Effector memory CD8-positive, alpha-beta T cell (primary cell): ENCODE data around the gene EVA1C.

Source experiments
- ATAC-seq: fragments of 150-1000 bp; cut with Tn5 transposase; replicated peaks from 2 replicates; pipeline ENCODE4 v1.10.0; 2021; ENCODE audit warnings: mild to moderate bottlenecking, moderate library complexity
- DNase-seq, 3 experiments: peaks; one replicate each; pipeline ENCODE4 v3.0.0; 2021
- H3K27ac Mint-ChIP-seq, 2 donors: one replicate each; pipeline ENCODE4 v1.8.0; 2022; ENCODE audit warnings: mild to moderate bottlenecking in 2 of 2, mixed read lengths in 2 of 2, moderate library complexity in 2 of 2
- H3K27me3 Mint-ChIP-seq, 2 donors: one replicate each; pipeline ENCODE4 v1.8.0; 2022; ENCODE audit warnings: mixed read lengths in 2 of 2
- H3K36me3 Mint-ChIP-seq: one replicate; pipeline ENCODE4 v1.8.0; 2022; ENCODE audit warnings: mild to moderate bottlenecking, moderate library complexity, mixed read lengths; ENCODE audit not compliant: insufficient read depth
- H3K4me1 Mint-ChIP-seq, 2 donors: one replicate each; pipeline ENCODE4 v1.8.0; 2022; ENCODE audit warnings: low read depth in 2 of 2, mixed read lengths in 2 of 2
- H3K4me3 Mint-ChIP-seq, 2 donors: one replicate each; pipeline ENCODE4 v1.8.0; 2022; ENCODE audit warnings: mild to moderate bottlenecking in 2 of 2, mixed read lengths in 2 of 2, moderate library complexity in 2 of 2
- H3K9me3 Mint-ChIP-seq, 2 donors: one replicate each; pipeline ENCODE4 v1.8.0; 2022; ENCODE audit warnings: mixed read lengths in 2 of 2

Gene EVA1C

DNA sequence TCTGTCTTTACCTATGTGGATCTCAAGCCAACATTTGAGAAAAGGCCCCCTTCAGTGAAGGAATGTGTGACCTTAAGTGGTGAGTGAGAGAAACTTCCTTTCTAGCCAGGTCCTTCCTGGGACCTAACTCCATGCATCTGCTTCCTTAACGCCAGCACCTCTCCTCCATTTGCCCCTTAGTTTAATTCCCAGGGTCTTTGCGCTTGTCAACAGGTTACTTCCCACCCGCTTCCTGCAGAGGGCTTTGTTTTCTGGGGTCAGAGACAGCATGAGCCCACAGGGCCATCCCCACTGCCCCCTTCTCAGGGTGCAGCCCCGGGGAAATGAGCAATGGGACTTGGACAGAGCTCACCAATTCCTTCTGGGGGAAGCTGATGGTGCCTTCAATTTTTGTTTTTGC is 54.8 kb downstream of the EVA1C start:
- Mint-ChIP-seq H3K27ac (no peak overlapping the region), H3K4me3 (no peak overlapping the region), H3K27me3 (no peaks in the 10 kb centered on the region), H3K4me1 (peaks cover 0 to 2% of the 10 kb centered on the region in 2 donors), H3K36me3 (peaks cover 10% of the 10 kb centered on the region), H3K9me3 (no peaks in the 10 kb centered on the region)
- no peak for ATAC-seq
- DNase-seq = no peak

DNA sequence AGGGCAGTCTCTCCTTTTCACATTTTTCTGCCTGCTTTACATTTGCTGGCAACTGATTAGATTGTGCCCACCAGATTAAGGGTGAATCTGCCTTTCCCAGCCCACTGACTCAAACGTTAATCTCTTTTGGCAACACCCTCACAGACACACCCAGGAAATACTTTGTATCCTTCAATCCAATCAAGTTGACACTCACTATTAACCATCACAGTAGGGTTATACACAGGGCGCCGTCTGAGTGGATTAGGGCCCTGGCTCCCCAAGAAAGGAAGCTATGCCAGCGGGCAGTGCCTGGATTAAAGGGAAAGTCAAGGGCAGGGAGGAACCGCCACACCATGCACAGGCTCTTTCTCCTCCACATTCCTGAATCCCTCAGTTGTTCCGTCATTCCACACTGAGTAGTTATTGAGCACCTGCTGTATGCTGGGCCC is 56.2 kb downstream of the EVA1C start:
- no peak for DNase-seq
- ATAC-seq = no peak
- Mint-ChIP-seq H3K27me3 (no peaks in the 10 kb centered on the region), H3K4me1 (peaks cover 0 to 6% of the 10 kb centered on the region in 2 donors), H3K36me3 (peaks cover 14% of the 10 kb centered on the region), H3K9me3 (no peaks in the 10 kb centered on the region), H3K4me3 (no peak overlapping the region), H3K27ac (peak overlapping the region; percentile 10 to 47)

DNA sequence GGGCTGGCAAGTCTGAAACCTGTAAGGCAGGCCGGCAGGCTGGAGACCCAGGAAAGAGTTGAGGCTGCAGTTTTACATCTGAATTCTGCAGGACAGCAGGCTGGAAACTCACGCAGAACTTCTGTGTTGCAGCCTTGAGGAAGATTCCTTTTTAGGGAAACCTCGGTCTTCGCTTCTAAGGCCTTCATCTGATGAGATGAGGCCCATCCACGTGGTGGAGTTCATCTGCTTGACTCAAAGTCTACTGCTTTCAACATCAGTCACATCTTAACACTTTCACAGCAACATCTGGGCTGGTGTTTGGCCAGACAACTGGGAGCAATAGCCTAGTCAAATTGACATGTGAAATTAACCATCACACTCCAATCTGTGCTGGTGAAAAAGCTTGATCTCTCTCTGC is 57.1 kb downstream of the EVA1C start:
- Mint-ChIP-seq H3K36me3 (peaks cover 14% of the 10 kb centered on the region), H3K27ac (peak overlapping the region in 1 of 2 donors; percentile 10), H3K4me3 (no peak overlapping the region)

DNA sequence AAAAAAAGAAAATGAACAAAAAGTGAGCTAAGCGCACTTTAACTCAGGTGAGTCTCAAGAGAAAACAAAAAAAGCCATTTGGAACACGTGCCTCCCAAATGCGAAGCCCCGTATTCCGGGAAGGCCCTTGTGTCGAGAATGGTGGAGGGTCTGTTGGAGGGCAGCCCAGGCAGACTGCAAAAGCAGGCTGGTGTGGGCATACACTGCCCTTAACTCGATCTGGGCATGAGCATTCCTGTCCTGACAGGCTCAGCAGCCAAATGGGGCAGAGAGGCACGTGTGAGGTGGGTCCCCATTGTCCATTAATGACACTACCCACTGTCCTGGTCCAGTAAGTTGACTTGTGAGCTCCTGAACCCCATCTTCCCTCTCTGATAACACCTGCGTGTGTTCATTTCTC is 57.7 kb downstream of the EVA1C start:
- Mint-ChIP-seq H3K36me3 (peaks cover 14% of the 10 kb centered on the region), H3K4me3 (no peak overlapping the region), H3K9me3 (no peaks in the 10 kb centered on the region), H3K27ac (peak overlapping the region in 1 of 2 donors; percentile 35), H3K4me1 (peaks cover 0 to 7% of the 10 kb centered on the region in 2 donors), H3K27me3 (no peaks in the 10 kb centered on the region)
- ATAC-seq (no peak), DNase-seq (no peak)

More for the DNA sequence above, 57.1 kb downstream of the EVA1C start:
- ATAC-seq (no peak), DNase-seq (no peak)
- Mint-ChIP-seq H3K9me3 (no peaks in the 10 kb centered on the region), H3K27me3 (no peaks in the 10 kb centered on the region), H3K4me1 (peaks cover 0 to 7% of the 10 kb centered on the region in 2 donors)

DNA sequence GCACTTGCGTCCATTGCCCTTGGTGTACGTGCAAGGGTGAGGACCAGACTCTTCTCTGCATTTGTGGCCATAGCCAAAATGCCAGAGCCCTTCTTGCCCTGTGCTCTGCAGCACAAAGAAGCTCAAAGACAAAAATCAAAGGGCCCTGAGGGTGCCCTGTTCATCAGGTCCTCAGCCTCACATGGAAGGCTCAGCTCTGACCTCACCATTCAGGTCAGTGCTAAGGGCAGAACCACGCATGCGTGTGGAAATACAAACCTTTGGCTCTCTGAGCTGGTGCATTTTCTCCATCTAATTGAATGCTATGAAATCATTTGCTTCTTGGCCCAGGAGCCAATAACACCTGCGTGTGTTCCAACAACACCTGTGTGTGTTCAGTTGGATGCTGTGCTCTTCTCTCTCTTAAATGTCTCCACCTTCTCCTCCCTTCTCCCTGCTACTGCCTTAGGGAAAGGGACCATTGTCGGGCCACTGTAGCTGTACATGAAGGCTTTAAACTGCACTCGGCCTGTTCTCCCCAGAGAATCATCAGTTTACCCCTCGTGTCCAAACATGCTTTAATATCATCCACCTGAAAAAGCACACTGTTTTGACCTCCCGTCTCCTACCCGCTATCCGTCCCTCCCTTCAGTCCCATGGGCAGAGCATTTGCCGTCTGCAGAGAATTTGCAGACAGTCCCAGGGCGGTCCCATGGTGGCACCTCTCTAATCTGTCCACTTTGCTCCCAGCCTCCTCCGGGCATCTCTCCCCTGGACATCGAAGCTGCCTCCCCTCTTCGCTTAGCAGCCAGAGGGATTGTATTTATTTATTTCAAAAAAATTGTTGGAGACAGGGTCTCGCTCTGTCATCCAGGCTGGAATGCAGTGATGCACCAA is 60.6 kb downstream of the EVA1C start:
- H3K27me3 Mint-ChIP-seq = no peaks in the 10 kb centered on the region
- DNase-seq = no peak
- no peak for ATAC-seq
- no peak overlapping the region for H3K4me3 Mint-ChIP-seq
- H3K4me1 Mint-ChIP-seq = peaks cover 0 to 7% of the 10 kb centered on the region in 2 donors
- H3K27ac Mint-ChIP-seq = peak overlapping the region; percentile 10 to 68
- H3K36me3 Mint-ChIP-seq = peaks cover 10% of the 10 kb centered on the region
- no peaks in the 10 kb centered on the region for H3K9me3 Mint-ChIP-seq

DNA sequence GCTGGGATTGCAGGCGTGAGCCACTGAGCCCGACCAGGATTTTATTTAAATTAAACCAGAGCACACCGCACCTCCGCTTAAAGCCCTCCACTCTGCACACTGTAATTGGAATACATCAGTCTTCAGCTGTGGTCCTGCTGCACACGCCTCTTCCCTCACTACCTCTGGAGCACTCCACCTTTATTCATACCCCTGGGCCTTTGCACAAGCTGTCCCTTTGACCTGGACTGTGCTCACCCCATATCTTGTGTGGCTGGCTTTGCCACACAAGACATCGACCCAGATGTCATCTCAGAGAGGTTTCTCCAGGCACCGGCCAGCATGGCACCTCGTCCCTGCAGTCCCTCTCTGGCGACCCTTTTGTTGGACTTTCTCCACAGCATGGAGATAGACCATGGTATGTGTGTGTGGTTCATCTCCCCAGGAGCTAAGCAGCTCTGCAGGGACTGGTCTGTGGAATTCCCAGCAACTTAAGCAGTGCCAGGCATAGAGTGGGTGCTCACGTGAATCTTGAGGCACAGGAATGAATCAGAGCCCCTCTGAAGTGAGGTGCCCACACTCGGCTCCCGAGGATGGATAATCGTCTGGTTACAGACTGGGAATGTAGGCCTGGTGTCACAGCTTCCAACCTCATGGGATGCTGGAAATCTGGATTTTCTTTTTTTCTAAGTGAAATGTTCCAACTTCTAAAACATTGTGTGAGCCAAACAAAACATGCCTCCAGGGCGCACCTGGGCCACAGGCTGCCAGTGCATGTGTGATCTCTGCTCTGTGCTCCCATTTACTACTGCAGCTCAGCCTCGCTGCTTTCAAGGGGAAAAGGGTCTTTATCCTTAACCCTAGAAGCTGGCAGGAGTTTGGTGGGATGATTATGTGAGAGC is 61.9 kb downstream of the EVA1C start:
- DNase-seq = no peak
- ATAC-seq = no peak
- Mint-ChIP-seq H3K27me3 (no peaks in the 10 kb centered on the region), H3K9me3 (no peaks in the 10 kb centered on the region), H3K4me1 (peaks cover 6 to 8% of the 10 kb centered on the region in 2 donors), H3K36me3 (peaks cover 11% of the 10 kb centered on the region), H3K27ac (no peak overlapping the region), H3K4me3 (no peak overlapping the region)

DNA sequence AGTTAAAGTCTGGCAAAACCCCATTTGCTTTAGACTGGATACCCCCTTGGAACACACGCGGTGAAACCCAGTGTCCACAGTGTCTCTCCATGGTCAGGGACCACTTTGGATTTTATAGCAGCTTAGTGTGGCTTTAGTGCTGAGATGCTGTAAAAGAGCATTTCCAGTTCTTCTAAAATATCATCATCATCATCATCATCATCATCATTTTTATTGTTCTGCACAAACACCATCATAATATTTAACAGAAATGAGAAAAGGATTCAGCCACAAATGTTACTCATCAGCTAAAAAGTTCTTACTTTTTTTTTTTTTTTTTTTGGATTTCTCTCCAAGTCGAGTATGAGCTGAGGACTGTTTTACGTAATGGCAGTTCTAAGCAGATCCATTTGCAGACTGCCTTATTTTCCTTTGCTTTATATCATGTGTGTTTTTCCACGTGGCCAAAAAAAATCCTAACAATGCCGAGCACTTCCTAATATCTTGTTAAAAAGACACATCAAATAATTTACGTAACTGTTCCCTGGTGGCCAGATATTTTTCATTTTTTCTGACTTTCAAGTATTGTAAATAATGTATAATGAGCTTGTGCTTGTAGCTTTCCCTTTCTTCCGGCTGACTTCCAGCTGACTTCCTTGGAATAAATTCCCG is 62.8 kb downstream of the EVA1C start:
- ATAC-seq (no peak), DNase-seq (no peak)
- H3K9me3 Mint-ChIP-seq = no peaks in the 10 kb centered on the region
- no peak overlapping the region for H3K4me3 Mint-ChIP-seq
- no peaks in the 10 kb centered on the region for H3K27me3 Mint-ChIP-seq
- H3K36me3 Mint-ChIP-seq = peaks cover 11% of the 10 kb centered on the region
- peaks cover 6 to 8% of the 10 kb centered on the region in 2 donors for H3K4me1 Mint-ChIP-seq
- H3K27ac Mint-ChIP-seq = peak overlapping the region in 1 of 2 donors; percentile 67

DNA sequence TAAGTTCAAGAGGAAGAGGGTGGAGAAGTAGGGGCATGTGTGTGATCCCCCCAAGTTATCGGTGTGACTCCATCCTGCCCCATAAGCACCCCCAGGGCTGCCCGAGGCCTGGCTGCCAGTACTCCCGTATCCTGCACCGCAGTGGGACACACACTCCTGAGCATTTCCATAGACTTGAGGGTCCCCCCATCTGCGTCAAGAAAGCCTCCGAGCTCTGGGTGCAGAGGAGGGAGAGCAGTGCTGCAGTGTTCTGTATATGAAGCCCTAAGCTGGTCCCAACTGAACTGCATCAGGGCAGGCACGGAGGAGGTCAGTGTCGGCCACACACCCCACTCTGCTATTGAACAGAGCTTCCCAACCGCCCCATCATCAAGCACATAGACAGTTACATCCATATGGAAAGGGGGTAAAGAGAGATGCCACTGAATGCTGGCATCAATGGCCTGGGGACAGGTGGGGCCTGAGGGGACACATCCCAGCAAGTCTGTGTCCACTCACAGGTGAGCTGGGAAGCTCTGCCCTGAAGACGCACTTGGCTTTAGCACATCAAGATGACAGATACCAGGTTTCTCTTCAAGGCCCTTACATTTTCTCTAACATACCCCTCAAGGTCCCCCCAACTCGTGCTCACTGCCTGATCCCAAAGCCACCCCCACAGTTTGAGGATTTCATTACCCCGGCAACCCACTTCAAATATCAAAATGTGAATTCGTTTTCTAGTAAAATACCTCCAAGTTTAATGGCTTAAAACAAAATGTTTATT is 64.3 kb downstream of the EVA1C start:
- DNase-seq (no peak), ATAC-seq (no peak)
- H3K9me3 Mint-ChIP-seq = no peaks in the 10 kb centered on the region
- H3K36me3 Mint-ChIP-seq = peaks cover 8% of the 10 kb centered on the region
- H3K27ac Mint-ChIP-seq = peak overlapping the region in 1 of 2 donors; percentile 16
- no peaks in the 10 kb centered on the region for H3K27me3 Mint-ChIP-seq
- H3K4me1 Mint-ChIP-seq = peaks cover 6 to 9% of the 10 kb centered on the region in 2 donors
- no peak overlapping the region for H3K4me3 Mint-ChIP-seq

DNA sequence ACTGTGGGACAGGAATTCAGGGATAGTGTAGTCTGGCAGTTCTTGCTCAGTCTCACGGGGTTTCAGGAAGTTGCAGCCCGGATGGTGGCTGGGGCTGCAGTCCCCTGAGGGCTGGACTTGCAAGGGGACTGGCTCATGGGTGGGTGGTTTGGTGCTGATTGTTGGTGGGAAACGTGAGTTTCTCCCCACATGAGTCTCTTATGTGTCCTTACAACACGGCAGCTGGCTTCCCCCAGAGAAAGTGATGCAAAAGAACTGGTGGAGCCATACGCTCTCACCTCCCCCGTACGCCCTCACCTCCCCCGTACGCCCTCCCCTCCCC is 64.9 kb downstream of the EVA1C start:
- peaks cover 8 to 9% of the 10 kb centered on the region in 2 donors for H3K4me1 Mint-ChIP-seq
- ATAC-seq (no peak), DNase-seq (no peak)
- no peaks in the 10 kb centered on the region for H3K9me3 Mint-ChIP-seq
- no peak overlapping the region for H3K4me3 Mint-ChIP-seq
- no peak overlapping the region for H3K27ac Mint-ChIP-seq
- no peaks in the 10 kb centered on the region for H3K27me3 Mint-ChIP-seq
- H3K36me3 Mint-ChIP-seq = peaks cover 8% of the 10 kb centered on the region

DNA sequence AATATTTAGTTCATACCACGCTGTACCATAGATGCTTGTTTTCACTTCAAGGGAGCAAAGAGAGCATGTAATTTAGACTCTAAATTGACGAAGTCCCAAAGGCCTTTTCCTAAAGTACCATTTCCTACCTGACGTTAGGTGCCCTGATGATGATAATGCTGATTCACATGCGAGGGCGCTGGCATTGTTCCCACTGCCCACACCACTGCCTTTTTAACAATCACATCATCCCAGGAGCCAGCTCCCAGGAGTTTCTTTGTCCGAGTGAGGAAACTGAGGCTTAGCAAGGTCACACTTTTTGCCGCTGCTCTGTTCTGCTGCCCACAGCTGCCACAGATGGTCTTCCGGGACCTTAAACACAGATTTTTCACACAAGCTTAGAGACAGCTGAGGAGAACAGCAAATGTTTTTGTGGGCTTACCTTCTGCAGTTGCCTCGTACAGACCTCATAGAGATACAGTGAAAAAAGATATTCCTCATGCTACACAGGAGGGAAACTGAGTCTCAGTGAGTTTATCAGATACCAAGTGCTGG is 69.4 kb downstream of the EVA1C start:
- ATAC-seq (no peak), DNase-seq (no peak)
- Mint-ChIP-seq H3K36me3 (peaks cover 4% of the 10 kb centered on the region), H3K27ac (peak overlapping the region in 1 of 2 donors; percentile 29), H3K4me3 (no peak overlapping the region), H3K27me3 (no peaks in the 10 kb centered on the region), H3K9me3 (no peaks in the 10 kb centered on the region), H3K4me1 (peaks cover 17 to 24% of the 10 kb centered on the region in 2 donors)

DNA sequence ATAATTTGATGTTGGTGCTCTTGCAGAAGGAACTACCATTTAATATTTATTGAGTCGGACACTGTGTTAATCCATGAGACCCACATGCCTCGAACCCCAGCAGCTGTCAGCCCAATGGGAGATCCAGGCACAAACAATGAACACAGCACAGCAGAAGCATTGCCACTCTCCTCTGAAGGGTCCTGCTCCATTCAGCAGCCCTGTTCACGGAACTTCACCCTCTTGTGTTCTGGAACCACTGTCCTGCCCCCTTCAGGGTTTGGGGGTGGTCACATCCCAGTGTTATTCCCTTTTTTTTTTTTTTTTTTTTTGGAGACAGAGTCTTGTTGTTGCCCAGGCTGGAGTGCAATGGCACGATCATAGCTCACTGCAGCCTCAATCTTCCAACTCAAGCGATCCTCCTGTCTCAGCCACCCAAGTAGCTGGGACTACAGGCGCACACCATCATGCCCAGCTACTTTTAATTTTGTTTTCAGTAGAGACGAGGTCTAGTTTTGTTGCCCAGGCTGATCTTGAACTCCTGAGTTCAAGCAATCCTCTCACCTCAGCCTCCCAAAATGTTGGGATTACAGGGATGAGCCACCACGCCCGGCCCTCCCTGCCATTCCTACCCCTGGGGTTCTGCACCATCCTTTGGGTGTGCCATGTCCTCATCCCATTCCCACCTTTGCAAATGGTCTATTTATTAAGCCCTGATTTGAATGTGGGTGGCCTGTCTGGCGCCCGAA is 70.2 kb downstream of the EVA1C start:
- Mint-ChIP-seq H3K4me1 (peaks cover 17 to 24% of the 10 kb centered on the region in 2 donors), H3K9me3 (no peaks in the 10 kb centered on the region), H3K36me3 (peaks cover 4% of the 10 kb centered on the region), H3K27ac (peak overlapping the region in 1 of 2 donors; percentile 32), H3K4me3 (no peak overlapping the region), H3K27me3 (no peaks in the 10 kb centered on the region)
- DNase-seq = no peak
- no peak for ATAC-seq

DNA sequence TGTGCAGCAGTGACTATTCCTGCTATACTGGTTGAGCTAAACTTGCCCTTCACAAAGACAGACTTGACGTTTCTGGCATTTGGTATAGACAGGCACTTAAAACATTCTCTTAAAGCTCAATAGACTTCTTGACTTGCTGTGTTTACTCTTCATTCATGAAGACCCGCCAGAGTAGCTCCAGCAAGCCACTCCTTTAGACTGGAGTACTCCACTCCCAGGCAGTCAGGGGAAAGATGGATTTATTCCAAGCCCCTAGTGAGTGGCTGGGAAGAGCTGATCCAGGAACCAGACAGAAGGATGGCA is 70.7 kb downstream of the EVA1C start:
- Mint-ChIP-seq H3K27ac (peak overlapping the region in 1 of 2 donors; percentile 32), H3K4me3 (no peak overlapping the region), H3K36me3 (peaks cover 4% of the 10 kb centered on the region), H3K27me3 (no peaks in the 10 kb centered on the region), H3K4me1 (peaks cover 17 to 24% of the 10 kb centered on the region in 2 donors), H3K9me3 (no peaks in the 10 kb centered on the region)
- DNase-seq (no peak), ATAC-seq (no peak)
